ENCODE results near the gene SLC26A6. TPM values are rescaled to one million over a fixed set of nuclear protein-coding genes. Genes with fewer than 3 reads are reported as not detected.

The SLC26A6 gene
- total and polyA plus RNA-seq, 10 of the 15 experiments (the other 5 are each of a cell fraction or from before 2014, with no cell fraction given): 2.1 to 24.9 (median 13.3) TPM

DNA sequence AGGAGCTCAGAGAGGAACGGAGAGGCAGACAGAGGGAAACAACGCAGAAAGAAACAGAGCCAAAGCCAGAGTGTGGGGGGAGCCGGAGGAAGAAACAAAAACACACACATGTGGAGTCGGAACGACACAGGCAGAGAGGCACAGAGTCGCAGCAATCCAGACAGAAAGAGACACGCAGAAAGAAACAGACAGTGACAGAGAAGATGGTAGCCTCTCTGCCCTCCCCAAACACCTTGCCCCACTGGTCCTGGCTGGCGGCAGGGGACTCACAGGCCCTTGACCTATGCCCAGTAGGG lies 48.7 kb upstream of the SLC26A6 start:
- Histone ChIP-seq H3K9me3 (replicated peaks; ENCODE audit: control insufficient read depth, insufficient read depth, low read length) (no peaks in the 10 kb centered on the region), H4K20me1 (ENCODE audit: control insufficient read depth, insufficient read depth) (no peaks in the 10 kb centered on the region; the same call in 1 of the 2 replicates), H3K27me3 (replicated peaks in 1 of 2; ENCODE audit: control insufficient read depth in 2 of 2, insufficient read depth in 2 of 2, low read length in 1 of 2) (no peaks in the 10 kb centered on the region), H3K4me2 (ENCODE audit: control insufficient read depth, insufficient read depth) (peak overlapping the region; percentile 79), H3K27ac (ENCODE audit: control insufficient read depth, insufficient read depth) (peak overlapping the region; percentile 10; the same call in 1 of the 2 replicates), H3K79me2 (ENCODE audit: control insufficient read depth, insufficient read depth, low read length) (peaks cover 26% of the 10 kb centered on the region), H3K36me3 (ENCODE audit: control insufficient read depth in 2 of 2, insufficient read depth in 2 of 2, low read length in 1 of 2) (peaks cover 21 to 30% of the 10 kb centered on the region in 2 experiments), H3K9ac (ENCODE audit: control insufficient read depth, insufficient read depth, low read length) (peak overlapping the region; percentile 91), H3K4me1 (ENCODE audit: control insufficient read depth, insufficient read depth, low read length) (peaks cover 15% of the 10 kb centered on the region), H2AFZ (ENCODE audit: control insufficient read depth, low read depth, low read length) (no peak overlapping the region), H3K4me3 (peak overlapping the region; percentile 99)
- RAD21 ChIA-PET (ENCODE audit: unreplicated experiment): interaction anchor here (0.6 to 1.8 kb wide), 5 partner anchors 33 to 283 kb away, joined by 3 to 6 read pairs (median 4); partner anchors contain the start of gene IP6K2
- POLR2A ChIA-PET: interaction anchor here (0.8 to 1.4 kb wide), 2 partner anchors 14 to 338 kb away, joined by 3 read pairs; partner anchors contain the start of gene NDUFAF3
- FAIRE-seq: no peak
- intact Hi-C loops (cut with micrococcal nuclease; ENCODE audit: unreplicated experiment) (no loop called here), in situ Hi-C loops (cut with MboI) (no loop called here)
- WGBS (ENCODE audit: insufficient coverage, insufficient replicate concordance, low lambda C conversion rate, missing lambda C conversion rate): 90% methylated on average over 8 of the region's 8 CpGs
- SMC1A ChIA-PET (ENCODE audit: uncharacterized antibody, unreplicated experiment): interaction anchor here (0.8 to 1.5 kb wide), 6 partner anchors 21 to 283 kb away, joined by 3 to 4 read pairs (median 3); partner anchors contain the start of genes CELSR3 and SLC26A6
- DNase-seq (ENCODE audit: low read depth, low spot score): no peak
- TF ChIP-seq, protein P1, sequence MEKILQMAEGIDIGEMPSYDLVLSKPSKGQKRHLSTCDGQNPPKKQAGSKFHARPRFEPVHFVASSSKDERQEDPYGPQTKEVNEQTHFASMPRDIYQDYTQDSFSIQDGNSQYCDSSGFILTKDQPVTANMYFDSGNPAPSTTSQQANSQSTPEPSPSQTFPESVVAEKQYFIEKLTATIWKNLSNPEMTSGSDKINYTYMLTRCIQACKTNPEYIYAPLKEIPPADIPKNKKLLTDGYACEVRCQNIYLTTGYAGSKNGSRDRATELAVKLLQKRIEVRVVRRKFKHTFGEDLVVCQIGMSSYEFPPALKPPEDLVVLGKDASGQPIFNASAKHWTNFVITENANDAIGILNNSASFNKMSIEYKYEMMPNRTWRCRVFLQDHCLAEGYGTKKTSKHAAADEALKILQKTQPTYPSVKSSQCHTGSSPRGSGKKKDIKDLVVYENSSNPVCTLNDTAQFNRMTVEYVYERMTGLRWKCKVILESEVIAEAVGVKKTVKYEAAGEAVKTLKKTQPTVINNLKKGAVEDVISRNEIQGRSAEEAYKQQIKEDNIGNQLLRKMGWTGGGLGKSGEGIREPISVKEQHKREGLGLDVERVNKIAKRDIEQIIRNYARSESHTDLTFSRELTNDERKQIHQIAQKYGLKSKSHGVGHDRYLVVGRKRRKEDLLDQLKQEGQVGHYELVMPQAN (conservative IDR thresholded peaks at IDR 0.05): no peak
- no peak for TF ChIP-seq SMARCA5 (IDR thresholded peaks at IDR 0.05)
- TF ChIP-seq BRCA1 (IDR thresholded peaks at IDR 0.05; ENCODE audit: low read depth, low read length): no peak
- no TSS peak for BruUV-seq (replicated peaks)
- CTCF ChIA-PET: interaction anchor here (0.7 to 2.1 kb wide), 14 partner anchors 19 to 453 kb away, joined by 3 to 10 read pairs (median 4); partner anchors contain the start of genes CELSR3, IP6K2, QRICH1 and SLC26A6
- no peak for ATAC-seq

DNA sequence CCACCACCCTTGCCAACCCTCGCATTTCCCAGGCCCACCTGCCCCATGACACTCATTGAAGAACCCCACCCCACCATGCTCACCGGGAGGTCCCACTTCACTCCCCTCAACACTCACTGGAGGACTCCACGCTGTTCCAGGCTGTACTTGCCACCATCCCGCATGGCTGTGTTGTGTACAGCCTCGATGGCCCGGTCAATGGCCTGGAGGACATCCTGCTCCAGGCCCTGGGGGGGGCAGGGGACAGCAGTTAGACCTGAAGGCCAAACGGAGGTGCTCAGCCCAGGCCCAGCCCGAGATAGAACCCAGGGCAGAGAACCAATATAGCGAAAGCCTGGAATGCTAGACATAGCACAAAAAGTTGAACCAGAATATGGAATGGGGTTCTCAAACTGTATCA lies 47.5 kb upstream of the SLC26A6 start:
- CTCF ChIA-PET: interaction anchor here (1.9 kb wide), 1 partner anchor 47 kb away, joined by 8 read pairs; the partner anchor contains the start of gene SLC26A6
- no peak for FAIRE-seq
- Histone ChIP-seq H3K27ac (ENCODE audit: control insufficient read depth, insufficient read depth) (no peak overlapping the region), H4K20me1 (ENCODE audit: control insufficient read depth, insufficient read depth) (no peaks in the 10 kb centered on the region), H3K9me3 (replicated peaks; ENCODE audit: control insufficient read depth, insufficient read depth, low read length) (no peaks in the 10 kb centered on the region), H3K27me3 (replicated peaks in 1 of 2; ENCODE audit: control insufficient read depth in 2 of 2, insufficient read depth in 2 of 2, low read length in 1 of 2) (no peaks in the 10 kb centered on the region), H3K4me3 (no peak overlapping the region), H3K9ac (ENCODE audit: control insufficient read depth, insufficient read depth, low read length) (no peak overlapping the region), H2AFZ (ENCODE audit: control insufficient read depth, low read depth, low read length) (no peak overlapping the region), H3K36me3 (ENCODE audit: control insufficient read depth in 2 of 2, insufficient read depth in 2 of 2, low read length in 1 of 2) (peaks cover 12 to 24% of the 10 kb centered on the region in 2 experiments), H3K79me2 (ENCODE audit: control insufficient read depth, insufficient read depth, low read length) (peaks cover 26% of the 10 kb centered on the region), H3K4me2 (ENCODE audit: control insufficient read depth, insufficient read depth) (no peak overlapping the region), H3K4me1 (ENCODE audit: control insufficient read depth, insufficient read depth, low read length) (peaks cover 15% of the 10 kb centered on the region)
- SMC1A ChIA-PET (ENCODE audit: uncharacterized antibody, unreplicated experiment): interaction anchor here (1.3 kb wide), 1 partner anchor 282 kb away, joined by 3 read pairs; no protein-coding TSS in a partner anchor
- RAD21 ChIA-PET (ENCODE audit: unreplicated experiment): interaction anchor here (0.9 kb wide), 1 partner anchor 282 kb away, joined by 3 read pairs; no protein-coding TSS in a partner anchor
- no TSS peak for BruUV-seq (replicated peaks)
- WGBS (ENCODE audit: insufficient coverage, insufficient replicate concordance, low lambda C conversion rate, missing lambda C conversion rate): 85% methylated on average over 8 of the region's 9 CpGs
- ATAC-seq: no peak
- POLR2A ChIA-PET: interaction anchor here (0.5 kb wide), 1 partner anchor 403 kb away, joined by 3 read pairs; no protein-coding TSS in a partner anchor
- no peak for DNase-seq (ENCODE audit: low read depth, low spot score)
- in situ Hi-C loops (cut with MboI): no loop called here
- intact Hi-C loops (cut with micrococcal nuclease; ENCODE audit: unreplicated experiment): no loop called here
- TF ChIP-seq, protein P2, sequence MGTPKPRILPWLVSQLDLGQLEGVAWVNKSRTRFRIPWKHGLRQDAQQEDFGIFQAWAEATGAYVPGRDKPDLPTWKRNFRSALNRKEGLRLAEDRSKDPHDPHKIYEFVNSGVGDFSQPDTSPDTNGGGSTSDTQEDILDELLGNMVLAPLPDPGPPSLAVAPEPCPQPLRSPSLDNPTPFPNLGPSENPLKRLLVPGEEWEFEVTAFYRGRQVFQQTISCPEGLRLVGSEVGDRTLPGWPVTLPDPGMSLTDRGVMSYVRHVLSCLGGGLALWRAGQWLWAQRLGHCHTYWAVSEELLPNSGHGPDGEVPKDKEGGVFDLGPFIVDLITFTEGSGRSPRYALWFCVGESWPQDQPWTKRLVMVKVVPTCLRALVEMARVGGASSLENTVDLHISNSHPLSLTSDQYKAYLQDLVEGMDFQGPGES (IDR thresholded peaks at IDR 0.05): no peak
- TF ChIP-seq SMC3 (IDR thresholded peaks at IDR 0.05; ENCODE audit: borderline replicate concordance, low read length): no peak
- TF ChIP-seq, protein P3, sequence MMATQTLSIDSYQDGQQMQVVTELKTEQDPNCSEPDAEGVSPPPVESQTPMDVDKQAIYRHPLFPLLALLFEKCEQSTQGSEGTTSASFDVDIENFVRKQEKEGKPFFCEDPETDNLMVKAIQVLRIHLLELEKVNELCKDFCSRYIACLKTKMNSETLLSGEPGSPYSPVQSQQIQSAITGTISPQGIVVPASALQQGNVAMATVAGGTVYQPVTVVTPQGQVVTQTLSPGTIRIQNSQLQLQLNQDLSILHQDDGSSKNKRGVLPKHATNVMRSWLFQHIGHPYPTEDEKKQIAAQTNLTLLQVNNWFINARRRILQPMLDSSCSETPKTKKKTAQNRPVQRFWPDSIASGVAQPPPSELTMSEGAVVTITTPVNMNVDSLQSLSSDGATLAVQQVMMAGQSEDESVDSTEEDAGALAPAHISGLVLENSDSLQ (IDR thresholded peaks at IDR 0.05): no peak
- TF ChIP-seq, protein P4, sequence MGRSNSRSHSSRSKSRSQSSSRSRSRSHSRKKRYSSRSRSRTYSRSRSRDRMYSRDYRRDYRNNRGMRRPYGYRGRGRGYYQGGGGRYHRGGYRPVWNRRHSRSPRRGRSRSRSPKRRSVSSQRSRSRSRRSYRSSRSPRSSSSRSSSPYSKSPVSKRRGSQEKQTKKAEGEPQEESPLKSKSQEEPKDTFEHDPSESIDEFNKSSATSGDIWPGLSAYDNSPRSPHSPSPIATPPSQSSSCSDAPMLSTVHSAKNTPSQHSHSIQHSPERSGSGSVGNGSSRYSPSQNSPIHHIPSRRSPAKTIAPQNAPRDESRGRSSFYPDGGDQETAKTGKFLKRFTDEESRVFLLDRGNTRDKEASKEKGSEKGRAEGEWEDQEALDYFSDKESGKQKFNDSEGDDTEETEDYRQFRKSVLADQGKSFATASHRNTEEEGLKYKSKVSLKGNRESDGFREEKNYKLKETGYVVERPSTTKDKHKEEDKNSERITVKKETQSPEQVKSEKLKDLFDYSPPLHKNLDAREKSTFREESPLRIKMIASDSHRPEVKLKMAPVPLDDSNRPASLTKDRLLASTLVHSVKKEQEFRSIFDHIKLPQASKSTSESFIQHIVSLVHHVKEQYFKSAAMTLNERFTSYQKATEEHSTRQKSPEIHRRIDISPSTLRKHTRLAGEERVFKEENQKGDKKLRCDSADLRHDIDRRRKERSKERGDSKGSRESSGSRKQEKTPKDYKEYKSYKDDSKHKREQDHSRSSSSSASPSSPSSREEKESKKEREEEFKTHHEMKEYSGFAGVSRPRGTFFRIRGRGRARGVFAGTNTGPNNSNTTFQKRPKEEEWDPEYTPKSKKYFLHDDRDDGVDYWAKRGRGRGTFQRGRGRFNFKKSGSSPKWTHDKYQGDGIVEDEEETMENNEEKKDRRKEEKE (IDR thresholded peaks at IDR 0.05): no peak
- TF ChIP-seq NBN (IDR thresholded peaks at IDR 0.05): no peak
- TF ChIP-seq TAF1 (IDR thresholded peaks at IDR 0.05; ENCODE audit: borderline replicate concordance, low read depth, low read length): no peak
- no peak for TF ChIP-seq FOXM1 (IDR thresholded peaks at IDR 0.05; ENCODE audit: low read depth, low read length)
